OCI-LY3 (cell line): ENCODE data around the gene OSBPL9.

Source experiments
- CTCF ChIP-seq: fragments of 200-600, 300-600 bp; sonication (generic); IDR thresholded peaks from 2 replicates; pipeline ENCODE4 v1.5.1; 2014; ENCODE audit warnings: antibody characterized with exemption, low read length, low read depth
- EZH2phosphoT487 ChIP-seq: fragments of 200-600 bp; shearing (Covaris generic); IDR thresholded peaks from 2 replicates; pipeline ENCODE4 v1.6.1; 2018; ENCODE audit warnings: antibody characterized with exemption, mixed run types, low read depth

- no peak for TF ChIP-seq EZH2phosphoT487
- no peak for TF ChIP-seq CTCF
Measured at GRCh38 chr1:51761351-51761750, 144.5 kb downstream of the OSBPL9 start.
